ENCODE results near the gene LIPG.
"Not testable (repeated sequence)": the region's sequence is repeated elsewhere in the genome, so short reads cannot be mapped to it uniquely, and the experiment has no call there.

DNA sequence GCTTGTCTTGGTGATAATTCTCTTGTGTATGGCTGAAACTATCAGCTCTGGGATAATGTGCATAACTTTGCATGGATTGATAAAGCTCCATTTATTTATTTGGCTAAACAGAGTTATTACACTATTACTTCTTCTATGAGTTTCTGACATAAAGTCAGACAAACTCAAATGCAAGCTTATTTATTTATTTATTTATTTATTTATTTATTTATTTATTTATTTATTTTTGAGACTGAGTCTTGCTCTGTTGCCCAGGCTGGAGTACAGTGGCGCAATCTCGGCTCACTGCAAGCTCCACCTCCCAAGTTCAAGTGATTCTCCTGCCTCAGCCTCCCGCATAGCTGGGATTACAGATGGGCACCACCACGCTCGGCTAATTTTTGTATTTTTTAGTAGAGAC, 46.9 kb upstream of the LIPG start:
- TF ChIP-seq, protein P1, sequence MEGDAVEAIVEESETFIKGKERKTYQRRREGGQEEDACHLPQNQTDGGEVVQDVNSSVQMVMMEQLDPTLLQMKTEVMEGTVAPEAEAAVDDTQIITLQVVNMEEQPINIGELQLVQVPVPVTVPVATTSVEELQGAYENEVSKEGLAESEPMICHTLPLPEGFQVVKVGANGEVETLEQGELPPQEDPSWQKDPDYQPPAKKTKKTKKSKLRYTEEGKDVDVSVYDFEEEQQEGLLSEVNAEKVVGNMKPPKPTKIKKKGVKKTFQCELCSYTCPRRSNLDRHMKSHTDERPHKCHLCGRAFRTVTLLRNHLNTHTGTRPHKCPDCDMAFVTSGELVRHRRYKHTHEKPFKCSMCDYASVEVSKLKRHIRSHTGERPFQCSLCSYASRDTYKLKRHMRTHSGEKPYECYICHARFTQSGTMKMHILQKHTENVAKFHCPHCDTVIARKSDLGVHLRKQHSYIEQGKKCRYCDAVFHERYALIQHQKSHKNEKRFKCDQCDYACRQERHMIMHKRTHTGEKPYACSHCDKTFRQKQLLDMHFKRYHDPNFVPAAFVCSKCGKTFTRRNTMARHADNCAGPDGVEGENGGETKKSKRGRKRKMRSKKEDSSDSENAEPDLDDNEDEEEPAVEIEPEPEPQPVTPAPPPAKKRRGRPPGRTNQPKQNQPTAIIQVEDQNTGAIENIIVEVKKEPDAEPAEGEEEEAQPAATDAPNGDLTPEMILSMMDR (IDR thresholded peaks at IDR 0.05): not testable (repeated sequence)
- not testable (repeated sequence) for TF ChIP-seq EHMT2 (IDR thresholded peaks at IDR 0.05; ENCODE audit: low read depth); CBX8 (IDR thresholded peaks at IDR 0.05); POLR2A (IDR thresholded peaks at IDR 0.05; ENCODE audit: low read length); NFE2L2 (conservative IDR thresholded peaks at IDR 0.05; ENCODE audit: low read length); RFX5 (IDR thresholded peaks at IDR 0.05); NR3C1 (IDR thresholded peaks at IDR 0.05); JUN (IDR thresholded peaks at IDR 0.05); RAD21 (conservative IDR thresholded peaks at IDR 0.05 in 1 of 2, IDR thresholded peaks at IDR 0.05 in 1 of 2); HDAC2 (IDR thresholded peaks at IDR 0.05)
- TF ChIP-seq, protein P2, sequence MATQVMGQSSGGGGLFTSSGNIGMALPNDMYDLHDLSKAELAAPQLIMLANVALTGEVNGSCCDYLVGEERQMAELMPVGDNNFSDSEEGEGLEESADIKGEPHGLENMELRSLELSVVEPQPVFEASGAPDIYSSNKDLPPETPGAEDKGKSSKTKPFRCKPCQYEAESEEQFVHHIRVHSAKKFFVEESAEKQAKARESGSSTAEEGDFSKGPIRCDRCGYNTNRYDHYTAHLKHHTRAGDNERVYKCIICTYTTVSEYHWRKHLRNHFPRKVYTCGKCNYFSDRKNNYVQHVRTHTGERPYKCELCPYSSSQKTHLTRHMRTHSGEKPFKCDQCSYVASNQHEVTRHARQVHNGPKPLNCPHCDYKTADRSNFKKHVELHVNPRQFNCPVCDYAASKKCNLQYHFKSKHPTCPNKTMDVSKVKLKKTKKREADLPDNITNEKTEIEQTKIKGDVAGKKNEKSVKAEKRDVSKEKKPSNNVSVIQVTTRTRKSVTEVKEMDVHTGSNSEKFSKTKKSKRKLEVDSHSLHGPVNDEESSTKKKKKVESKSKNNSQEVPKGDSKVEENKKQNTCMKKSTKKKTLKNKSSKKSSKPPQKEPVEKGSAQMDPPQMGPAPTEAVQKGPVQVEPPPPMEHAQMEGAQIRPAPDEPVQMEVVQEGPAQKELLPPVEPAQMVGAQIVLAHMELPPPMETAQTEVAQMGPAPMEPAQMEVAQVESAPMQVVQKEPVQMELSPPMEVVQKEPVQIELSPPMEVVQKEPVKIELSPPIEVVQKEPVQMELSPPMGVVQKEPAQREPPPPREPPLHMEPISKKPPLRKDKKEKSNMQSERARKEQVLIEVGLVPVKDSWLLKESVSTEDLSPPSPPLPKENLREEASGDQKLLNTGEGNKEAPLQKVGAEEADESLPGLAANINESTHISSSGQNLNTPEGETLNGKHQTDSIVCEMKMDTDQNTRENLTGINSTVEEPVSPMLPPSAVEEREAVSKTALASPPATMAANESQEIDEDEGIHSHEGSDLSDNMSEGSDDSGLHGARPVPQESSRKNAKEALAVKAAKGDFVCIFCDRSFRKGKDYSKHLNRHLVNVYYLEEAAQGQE (IDR thresholded peaks at IDR 0.05): not testable (repeated sequence)

All from A549 (cell line).